ENCODE measurements around the gene TRANK1. TPM values are rescaled to one million over a fixed set of nuclear protein-coding genes. Genes with fewer than 3 reads are reported as not detected.
"Not testable (repeated sequence)": the region's sequence is repeated elsewhere in the genome, so short reads cannot be mapped to it uniquely, and the experiment has no call there.

The TRANK1 gene
- total RNA-seq, 6 experiments from 2014 or later: 1.00 to 3.0 (median 1.4) TPM

GRCh38 chr3:36891701-36892160, 53.1 kb downstream of the TRANK1 start:
- H3K27me3 Mint-ChIP-seq (ENCODE audit: insufficient read depth): peaks cover 4% of the 10 kb centered on the region; the same call in 1 of the 2 replicates
- H3K4me1 Mint-ChIP-seq (ENCODE audit: low read depth): no peaks in the 10 kb centered on the region
- H3K9me3 Mint-ChIP-seq: no peaks in the 10 kb centered on the region
- H3K4me3 Mint-ChIP-seq: no peak overlapping the region
- H3K36me3 Mint-ChIP-seq (ENCODE audit: low read depth): no peaks in the 10 kb centered on the region
- no peak overlapping the region for H3K27ac Mint-ChIP-seq
- no peak for DNase-seq
- no peak for TF ChIP-seq CTCF (IDR thresholded peaks at IDR 0.05)

- not testable (repeated sequence) for H3K4me3 Mint-ChIP-seq; H3K27ac Mint-ChIP-seq; H3K9me3 Mint-ChIP-seq; H3K36me3 Mint-ChIP-seq (ENCODE audit: low read depth); DNase-seq; H3K27me3 Mint-ChIP-seq (ENCODE audit: insufficient read depth); H3K4me1 Mint-ChIP-seq (ENCODE audit: low read depth)
Measured at GRCh38 chr3:36891097-36891496, 53.8 kb downstream of the TRANK1 start.

- Mint-ChIP-seq H3K27ac (no peak overlapping the region), H3K27me3 (ENCODE audit: insufficient read depth) (peaks cover 4% of the 10 kb centered on the region; the same call in 1 of the 2 replicates), H3K4me1 (ENCODE audit: low read depth) (no peaks in the 10 kb centered on the region), H3K4me3 (no peak overlapping the region), H3K9me3 (no peaks in the 10 kb centered on the region), H3K36me3 (ENCODE audit: low read depth) (no peaks in the 10 kb centered on the region)
- DNase-seq: no peak
- no peak for TF ChIP-seq CTCF (IDR thresholded peaks at IDR 0.05)
Measured at GRCh38 chr3:36890261-36890660, 54.6 kb downstream of the TRANK1 start.

- Mint-ChIP-seq H3K27me3 (ENCODE audit: insufficient read depth) (no peaks in the 10 kb centered on the region), H3K4me1 (ENCODE audit: low read depth) (peaks cover 1% of the 10 kb centered on the region), H3K36me3 (ENCODE audit: low read depth) (no peaks in the 10 kb centered on the region), H3K4me3 (no peak overlapping the region), H3K9me3 (no peaks in the 10 kb centered on the region), H3K27ac (no peak overlapping the region)
- no peak for TF ChIP-seq CTCF (IDR thresholded peaks at IDR 0.05)
- no peak for DNase-seq
Measured at GRCh38 chr3:36881735-36882134, 63.1 kb downstream of the TRANK1 start.

GRCh38 chr3:36879842-36880241, 65.0 kb downstream of the TRANK1 start:
- peaks cover 10% of the 10 kb centered on the region for H3K4me1 Mint-ChIP-seq (ENCODE audit: low read depth)
- H3K27ac Mint-ChIP-seq; DNase-seq; H3K4me3 Mint-ChIP-seq; H3K9me3 Mint-ChIP-seq; H3K36me3 Mint-ChIP-seq (ENCODE audit: low read depth); H3K27me3 Mint-ChIP-seq (ENCODE audit: insufficient read depth): not testable (repeated sequence)

GRCh38 chr3:36877930-36878685, 66.7 kb downstream of the TRANK1 start:
- peaks cover 10% of the 10 kb centered on the region for H3K4me1 Mint-ChIP-seq (ENCODE audit: low read depth)
- H3K27ac Mint-ChIP-seq: no peak overlapping the region
- H3K27me3 Mint-ChIP-seq (ENCODE audit: insufficient read depth): peaks cover 6% of the 10 kb centered on the region
- no peak for TF ChIP-seq CTCF (IDR thresholded peaks at IDR 0.05)
- no peak for DNase-seq
- H3K36me3 Mint-ChIP-seq (ENCODE audit: low read depth): no peaks in the 10 kb centered on the region
- H3K9me3 Mint-ChIP-seq: no peaks in the 10 kb centered on the region
- no peak overlapping the region for H3K4me3 Mint-ChIP-seq
